Measurements from ENCODE around the gene BAX.

The BAX gene

DNA sequence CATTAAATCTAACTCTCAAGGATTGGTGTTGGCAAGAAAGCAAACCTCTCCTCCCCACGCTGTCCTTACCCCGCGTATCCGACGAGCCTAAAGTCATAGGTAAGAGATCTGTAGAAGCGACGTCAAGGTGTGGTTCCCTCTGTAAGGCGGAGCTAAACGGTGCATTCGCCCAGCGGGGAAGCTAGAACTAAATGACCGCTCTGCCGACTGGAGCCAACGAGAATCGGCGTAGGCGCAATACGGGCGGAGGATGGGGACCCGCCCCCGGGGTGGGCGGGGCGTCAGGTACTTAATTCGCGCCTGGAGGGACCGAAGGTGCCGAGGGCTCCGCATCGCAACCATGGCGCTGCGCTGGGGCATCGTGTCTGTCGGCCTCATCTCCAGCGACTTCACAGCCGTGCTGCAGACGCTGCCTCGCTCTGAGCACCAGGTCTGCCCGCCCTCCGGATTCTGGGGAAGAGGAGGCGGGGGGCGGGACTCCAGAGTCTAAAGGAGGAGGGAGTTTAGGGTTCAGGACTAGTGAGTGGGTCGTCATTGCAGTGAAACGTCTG is 21.2 kb upstream of the BAX start, which contains the start of gene DHDH:
TSS of gene DHDH (plus strand) at position 318 of the 551 bp plus-strand sequence. CDS start at position 341, 23 bp downstream.
- DNase-seq = peak; percentile 72

DNA sequence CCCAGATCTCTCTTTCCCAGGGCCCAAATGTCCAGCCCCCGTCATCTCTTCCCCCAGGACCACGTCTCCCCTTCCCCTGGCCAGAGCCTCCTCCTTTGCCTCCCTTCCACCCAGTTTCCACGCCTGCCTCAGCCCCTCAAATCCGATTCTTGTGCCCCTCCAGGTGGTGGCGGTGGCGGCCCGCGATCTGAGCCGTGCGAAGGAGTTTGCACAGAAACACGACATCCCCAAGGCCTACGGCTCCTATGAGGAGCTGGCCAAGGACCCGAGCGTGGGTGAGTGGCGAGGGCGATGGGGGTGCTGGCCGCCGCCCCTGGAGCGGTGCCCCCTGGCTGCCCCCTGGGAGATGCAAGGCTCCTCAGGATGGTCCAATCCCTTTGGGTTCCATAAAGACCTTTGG is 19.8 kb upstream of the BAX start:
- no peak for DNase-seq

DNA sequence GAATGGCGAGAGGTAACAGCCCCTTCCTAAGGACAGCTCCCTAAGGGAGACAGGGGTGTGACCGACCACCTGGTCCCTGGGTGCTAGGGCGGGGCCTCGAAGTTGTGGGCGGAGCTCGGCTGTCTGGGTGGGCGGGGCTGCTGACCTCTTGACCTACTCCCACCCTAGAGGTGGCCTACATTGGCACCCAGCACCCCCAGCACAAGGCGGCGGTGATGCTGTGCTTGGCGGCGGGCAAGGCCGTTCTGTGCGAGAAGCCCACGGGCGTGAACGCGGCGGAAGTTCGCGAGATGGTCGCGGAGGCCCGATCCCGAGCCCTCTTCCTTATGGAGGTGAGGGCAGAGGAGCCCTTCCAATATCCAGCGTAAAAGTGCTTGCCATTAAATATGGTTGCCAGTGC is 18.8 kb upstream of the BAX start:
- DNase-seq = no peak

DNA sequence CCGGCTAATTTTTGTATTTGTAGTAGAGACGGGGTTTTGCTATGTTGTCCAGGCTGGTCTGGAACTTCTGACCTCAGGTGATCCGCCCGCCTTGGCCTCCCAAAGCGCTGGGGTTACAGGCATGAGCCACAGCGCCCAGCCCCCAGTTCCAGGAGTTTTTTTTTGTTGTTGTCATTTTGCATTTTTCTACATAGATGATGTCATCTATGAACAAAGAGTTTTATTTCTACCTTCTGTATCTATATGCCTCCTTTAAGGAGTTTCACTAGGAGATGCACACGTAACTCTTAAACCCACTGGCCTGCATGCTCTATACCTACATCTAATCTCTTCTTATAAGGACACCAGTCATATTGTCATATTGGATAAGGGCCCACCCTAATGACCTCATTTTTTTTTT is 16.4 kb upstream of the BAX start:
- DNase-seq = no peak

DNA sequence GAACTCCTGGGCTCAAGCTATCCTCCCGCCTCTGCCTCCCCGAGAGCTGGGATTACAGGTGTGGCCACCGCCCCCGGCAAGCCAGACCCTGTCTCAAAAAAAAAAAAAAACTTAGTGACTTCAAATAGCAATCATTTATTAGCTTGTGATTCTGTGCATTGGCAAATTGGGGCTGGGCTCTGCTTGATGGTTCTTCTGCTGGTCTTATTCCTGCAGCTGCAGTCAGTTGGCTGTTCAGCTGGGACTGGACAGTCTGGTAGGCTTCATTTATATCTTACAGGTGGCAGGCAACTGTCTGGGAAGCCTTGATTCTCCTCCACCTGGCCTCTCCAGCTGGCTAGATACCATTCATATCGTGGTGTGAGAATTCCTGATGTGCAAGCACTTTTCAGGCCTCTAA is 13.8 kb upstream of the BAX start:
- DNase-seq = no peak

DNA sequence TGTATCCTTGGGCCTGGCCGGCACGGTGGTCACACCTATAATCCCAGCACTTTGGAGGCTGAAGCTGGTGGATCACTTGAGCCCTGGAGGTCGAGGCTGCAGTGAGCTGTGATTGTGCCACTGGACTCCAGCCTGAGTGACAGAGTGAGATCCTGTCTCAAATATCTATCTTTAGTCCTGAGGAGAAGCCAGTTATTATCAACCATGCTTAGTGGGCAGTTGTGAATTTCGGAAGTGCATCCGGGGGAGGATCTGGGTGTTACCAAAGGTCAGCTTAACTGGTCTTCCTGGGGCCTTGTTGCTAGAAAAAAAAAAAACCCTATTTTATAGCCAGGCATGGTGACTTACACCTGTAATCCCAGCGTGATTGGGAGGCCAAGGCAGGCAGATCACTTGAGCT is 11.6 kb upstream of the BAX start:
- no peak for DNase-seq

DNA sequence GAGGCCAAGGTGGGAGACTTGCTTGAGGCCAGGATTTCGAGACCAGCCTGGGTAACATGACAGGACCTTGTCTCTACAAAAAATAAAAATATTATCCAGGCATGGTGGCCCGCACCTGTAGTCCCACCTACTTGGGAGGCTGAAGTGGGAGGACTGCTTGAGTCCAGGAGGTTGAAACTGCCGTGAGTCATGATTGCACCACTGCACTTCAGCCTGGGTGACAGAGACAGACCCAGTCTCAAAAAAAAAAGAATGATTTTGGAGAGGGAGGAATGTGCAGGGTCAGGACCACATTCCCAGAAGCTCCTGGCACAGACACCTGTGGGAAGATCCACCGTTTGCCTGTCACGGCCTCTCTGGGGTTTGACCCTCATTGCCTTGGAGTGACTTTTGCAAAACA is 9.3 kb upstream of the BAX start:
- DNase-seq = no peak

DNA sequence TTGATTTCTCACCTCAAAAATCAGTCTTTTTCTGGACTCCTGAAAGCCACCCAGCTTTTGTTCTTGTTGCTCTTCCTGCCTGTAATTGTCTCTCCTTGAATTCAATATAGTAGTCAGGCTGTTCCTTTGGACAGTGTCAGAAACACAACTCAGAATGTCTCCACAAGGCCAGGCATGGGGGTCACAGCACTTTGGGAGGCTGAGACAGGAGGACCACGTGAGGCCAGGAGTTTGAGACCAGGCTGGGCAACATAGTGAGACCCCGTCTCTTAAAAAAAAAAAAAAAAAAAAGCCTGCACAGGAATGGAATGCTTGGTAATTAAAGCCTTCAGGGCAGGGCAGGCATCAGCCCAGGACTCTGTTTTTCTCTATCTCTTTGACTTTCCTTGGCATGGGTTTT is 8.9 kb upstream of the BAX start:
- no peak for DNase-seq

DNA sequence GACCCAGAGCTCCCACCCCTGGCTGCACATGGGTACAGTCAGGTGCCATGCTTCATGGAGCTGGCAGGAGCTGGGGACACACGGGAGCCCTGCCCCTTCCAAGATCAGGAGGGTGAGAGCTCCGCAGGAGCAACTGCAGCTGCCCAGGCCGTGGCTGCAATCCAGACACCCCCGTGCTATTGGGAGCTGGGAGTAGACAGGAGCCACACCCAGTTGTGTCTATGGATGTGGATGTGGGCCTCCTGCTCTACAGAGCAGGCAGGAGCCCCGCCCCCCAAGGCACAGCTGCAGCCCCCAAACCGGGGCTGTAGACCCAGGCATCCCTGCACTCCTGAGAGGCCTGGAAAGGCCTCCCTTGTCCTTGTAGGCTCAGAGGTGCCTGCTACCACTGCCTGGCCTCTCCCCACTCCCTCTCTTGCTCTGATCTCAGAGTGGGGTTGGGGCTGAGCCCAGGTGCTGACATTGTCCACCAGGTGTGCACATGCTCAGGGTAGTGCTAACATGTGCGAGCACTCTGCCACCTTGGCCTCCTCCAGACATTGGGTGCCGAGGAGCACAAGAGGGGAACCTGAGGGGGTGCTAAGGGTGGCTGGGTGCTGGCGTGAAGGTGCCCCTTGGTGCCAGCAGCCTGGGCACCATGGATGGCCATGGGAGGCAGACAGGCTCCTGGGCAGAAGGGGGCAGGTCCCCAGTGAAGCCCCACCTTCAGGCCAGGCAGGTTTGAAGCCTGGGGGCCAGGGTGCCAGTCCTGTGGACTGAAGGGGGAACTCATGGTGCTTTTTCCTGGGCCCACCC is 8.0 kb upstream of the BAX start:
- no peak for DNase-seq

DNA sequence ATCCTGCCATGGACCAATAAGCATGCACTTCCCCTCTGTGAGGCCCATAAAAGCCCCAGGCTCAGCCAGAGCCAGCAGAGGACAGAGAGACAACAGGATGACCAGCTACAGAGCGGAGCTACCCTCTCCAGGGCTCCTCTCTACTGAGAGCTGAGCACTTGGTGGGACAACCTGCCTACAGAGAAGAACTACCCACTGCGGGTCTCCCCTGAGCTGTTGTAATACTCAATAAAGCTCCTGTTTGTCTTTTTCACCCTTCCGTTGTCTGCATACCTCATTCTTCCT is 7.5 kb upstream of the BAX start:
- DNase-seq = no peak

DNA sequence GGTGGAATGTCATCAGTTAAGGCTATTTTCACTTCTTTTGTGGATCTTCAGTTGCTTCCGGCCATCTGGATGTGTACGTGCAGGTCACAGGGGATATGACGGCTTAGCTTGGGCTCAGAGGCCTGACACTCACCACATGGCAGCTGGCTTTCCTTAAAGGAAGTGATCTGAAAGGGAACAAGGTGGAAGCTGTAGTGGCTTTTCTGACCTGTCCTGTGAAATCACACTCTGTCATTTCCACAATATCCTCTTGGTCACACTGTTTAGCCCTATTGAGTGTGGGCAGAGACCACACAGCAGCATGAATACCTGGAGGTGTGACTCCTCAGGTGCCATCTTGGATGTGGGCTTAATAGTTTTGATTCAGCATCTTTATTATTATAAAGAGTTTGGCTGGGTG is 4.5 kb upstream of the BAX start:
- DNase-seq = no peak

DNA sequence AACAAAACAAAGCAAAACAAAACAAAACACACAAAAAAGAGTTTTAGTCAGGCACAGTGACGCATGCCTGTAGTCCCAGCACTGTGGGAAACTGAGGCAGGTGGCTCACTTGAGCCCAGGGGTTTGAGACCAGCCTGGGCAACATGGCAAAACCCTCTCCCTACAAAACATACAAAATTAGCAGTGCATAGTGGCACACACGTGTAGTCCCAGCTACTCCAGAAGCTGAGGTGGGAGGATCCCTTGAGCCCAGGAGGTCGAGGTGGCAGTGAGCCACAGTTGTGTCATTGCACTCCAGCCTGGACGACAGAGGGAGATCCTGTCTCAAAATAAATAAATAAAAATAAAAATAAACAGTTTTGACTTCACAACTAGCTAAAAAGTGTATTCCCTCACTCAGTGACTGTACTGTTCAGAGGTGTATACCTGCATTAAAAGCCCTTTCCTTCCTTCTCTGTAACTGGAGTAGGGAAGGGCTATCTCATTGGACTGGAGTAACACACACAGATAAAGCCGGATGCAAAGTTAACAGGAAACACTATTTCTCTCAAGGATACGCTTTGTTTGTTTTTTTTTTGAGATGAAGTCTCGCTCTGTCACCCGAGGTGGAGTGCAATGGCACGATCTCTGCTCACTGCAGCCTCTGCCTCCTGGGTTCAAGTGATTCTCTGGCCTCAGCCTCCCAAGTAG is 3.7 kb upstream of the BAX start:
- DNase-seq = no peak

DNA sequence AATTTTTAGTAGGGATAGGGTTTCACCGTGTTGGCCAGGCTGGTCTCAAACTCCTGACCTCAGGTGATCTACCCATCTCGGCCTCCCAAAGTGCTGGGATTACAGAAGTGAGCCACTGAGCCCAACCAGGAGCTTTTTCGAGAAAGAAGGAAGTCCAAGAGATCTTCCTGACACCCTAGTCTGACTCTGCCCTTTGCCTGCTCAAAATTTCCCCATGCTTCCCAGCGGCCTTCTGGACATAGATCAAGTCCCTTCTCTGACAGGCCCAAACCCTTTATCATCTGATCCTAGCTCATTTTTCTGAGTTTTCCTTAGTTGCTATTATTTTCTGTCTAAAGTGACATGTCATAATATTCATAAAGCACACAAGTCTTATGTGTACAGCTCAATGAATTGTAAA is 1.5 kb upstream of the BAX start:
- no peak for DNase-seq

DNA sequence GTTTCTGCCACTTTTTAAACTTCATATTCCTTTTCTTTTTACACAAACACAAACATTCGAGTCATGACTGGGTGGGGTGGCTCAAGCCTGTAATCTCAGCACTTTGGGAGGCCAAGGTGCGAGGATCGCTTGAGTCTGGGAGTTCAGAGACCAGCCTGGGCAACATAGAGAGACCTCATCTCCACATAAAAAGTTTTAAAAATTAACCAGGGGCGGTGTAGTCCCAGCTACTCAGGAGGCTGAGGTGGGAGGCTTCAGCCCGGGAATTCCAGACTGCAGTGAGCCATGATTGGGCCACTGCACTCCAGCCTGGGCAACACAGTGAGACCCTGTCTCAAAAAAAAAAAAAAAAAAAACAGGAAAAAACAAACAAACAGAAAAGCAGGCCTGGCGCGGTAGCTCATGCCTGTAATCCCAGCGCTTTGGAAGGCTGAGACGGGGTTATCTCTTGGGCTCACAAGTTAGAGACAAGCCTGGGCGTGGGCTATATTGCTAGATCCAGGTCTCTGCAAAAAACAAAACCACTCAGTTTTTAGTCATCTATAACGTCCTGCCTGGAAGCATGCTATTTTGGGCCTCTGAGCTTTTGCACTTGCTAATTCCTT is 583 bp upstream of the BAX start:
- no peak for DNase-seq

DNA sequence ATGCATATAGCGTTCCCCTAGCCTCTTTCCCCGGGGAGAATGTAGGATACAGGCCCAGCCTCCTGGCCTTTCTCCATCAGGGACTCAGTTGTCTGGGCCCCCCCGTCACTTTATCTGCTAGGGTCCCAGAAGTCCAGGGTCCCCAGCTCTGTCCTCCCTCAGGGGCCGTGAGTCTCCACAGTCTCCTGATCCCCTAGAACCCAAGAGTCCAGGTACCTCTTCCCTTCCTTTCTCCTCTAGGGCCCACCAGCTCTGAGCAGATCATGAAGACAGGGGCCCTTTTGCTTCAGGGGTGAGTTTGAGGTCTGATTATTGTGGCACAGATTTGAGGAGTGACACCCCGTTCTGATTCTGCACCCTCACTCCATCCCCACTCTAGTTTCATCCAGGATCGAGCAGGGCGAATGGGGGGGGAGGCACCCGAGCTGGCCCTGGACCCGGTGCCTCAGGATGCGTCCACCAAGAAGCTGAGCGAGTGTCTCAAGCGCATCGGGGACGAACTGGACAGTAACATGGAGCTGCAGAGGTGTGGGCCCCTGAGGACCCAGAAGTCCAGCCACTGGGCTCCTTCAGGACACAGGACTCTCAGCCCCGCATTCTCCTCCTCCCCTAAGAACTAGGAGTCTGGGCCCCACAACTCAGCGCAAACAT is 758 bp downstream of the BAX start:
- DNase-seq = no peak

DNA sequence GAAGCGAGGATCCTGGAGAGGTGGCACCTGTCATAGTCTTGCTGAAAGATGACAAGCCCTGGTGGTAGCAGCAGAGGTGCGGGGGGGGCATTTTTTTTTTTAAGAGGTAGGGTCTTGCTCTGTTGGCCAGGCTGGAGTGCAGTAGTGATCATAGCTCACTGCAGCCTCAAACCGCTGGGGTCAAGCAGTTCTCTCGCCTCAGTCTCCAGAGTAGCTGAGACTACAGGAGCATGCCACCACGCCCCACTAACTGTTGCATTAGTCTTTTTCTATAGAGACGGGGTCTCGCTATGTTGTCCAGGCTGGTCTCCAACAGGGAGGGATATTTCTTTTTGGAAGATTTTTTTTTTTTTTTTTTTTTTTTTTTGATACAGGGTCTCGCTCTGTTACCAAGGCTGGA is 3.3 kb downstream of the BAX start:
- no peak for DNase-seq

DNA sequence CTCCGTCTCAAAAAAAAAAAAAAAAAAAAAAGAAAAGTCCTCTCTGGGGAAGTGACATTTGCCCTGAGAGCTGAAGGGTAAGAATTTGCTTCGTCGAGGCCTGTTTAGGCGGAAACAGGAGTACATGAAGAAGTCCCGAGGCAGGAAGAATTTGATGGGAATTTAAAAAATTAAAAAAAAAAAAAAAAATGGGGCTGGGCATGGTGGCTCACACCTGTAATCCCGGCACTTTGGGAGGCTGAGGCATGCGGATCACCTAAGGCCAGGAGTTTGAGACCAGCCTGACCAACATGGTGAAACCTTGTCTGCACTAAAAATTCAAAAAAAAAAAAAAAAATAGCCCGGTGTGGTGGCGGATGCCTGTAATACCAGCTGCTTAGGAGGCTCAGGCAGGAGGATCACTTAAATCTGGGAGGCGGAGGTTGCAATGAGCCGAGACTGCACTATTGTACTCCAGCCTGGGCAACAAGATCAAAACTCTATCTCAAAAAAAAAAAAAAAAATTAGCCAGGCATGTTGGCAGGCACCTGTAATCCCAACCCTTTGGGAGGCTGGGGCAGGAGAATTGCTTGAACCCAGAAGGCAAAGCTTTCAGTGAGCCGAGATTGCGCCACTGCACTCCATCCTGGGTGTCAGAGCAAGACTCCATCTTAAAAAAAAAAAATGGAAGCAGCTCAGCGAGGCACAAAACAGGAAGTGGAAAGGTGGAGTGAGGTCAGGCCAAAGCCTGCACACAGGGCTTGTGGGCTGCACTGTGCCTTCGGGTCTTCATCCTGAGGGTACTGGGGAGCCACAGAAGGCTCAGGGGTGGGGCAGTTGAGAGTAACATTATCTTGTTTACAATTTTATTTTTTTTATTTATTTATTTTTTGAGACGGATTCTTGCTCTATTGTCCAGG is 4.9 kb downstream of the BAX start:
- no peak for DNase-seq

DNA sequence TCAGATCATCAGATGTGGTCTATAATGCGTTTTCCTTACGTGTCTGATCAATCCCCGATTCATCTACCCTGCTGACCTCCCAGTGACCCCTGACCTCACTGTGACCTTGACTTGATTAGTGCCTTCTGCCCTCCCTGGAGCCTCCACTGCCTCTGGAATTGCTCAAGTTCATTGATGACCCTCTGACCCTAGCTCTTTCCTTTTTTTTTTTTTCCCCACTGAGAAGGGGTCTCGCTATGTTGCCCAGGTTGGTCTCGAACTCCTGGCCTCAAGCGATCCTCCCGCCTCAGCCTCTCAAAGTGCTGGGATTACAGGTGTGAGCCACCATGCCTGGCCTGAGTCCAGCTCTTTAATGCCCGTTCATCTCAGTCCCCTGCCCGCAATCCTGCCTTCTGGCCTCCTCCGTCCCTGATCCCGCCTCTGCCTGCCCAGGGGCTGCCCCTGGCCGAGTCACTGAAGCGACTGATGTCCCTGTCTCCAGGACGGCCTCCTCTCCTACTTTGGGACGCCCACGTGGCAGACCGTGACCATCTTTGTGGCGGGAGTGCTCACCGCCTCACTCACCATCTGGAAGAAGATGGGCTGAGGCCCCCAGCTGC is 6.5 kb downstream of the BAX start:
- no peak for DNase-seq

DNA sequence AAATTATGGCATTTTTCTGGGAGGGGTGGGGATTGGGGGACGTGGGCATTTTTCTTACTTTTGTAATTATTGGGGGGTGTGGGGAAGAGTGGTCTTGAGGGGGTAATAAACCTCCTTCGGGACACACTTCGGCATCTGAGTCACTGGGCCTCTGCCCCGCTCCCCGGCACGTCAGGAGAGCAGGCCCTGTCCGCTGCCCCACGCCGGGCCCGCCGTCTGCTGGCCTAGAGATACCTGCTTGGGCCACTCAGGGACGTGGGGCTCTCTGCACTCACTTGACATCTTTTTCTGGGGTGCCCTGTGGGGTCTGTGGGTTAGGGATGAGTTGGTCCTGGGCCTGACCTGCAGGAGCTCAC is 7.0 kb downstream of the BAX start:
- no peak for DNase-seq

DNA sequence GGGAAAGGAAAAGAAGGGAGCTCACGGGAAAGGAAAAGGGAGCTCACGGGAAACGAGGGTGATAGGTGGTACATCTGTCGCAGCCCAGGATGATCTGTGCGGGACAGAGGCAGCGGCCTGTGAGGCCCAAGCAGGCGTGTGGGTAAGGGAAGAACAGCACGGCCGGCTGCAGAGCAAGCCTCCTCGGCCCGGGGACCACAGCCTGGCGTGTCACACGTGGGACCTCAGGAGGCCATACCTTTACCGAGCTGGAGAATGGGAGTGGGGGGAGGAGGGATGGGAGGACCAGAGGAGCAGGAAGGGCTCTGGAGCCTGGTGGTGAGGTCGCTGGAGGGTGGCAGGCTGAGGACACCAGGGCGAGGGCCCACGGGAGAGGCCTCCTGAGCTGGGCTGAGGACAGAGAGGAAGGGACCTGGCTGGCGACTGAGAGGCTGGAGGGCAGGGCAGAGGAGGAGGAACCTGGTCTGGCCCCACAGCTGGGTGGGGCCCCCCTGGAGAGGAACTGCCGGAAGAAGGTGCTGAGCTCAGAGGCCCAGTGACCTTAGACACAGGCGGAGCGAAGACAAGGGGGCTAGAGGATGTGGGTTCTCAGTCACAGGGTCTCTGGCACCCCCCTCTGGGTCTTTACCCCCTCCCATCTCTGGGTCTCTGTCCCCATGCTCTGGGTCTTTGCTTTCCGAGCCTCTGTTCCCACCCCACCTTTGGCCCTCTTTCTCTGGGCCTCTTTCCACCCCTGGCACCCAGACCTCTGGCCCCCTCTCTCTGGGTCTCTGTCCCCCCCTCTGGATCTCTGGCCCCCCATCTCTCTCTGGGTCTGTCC is 7.6 kb downstream of the BAX start:
- no peak for DNase-seq

DNA sequence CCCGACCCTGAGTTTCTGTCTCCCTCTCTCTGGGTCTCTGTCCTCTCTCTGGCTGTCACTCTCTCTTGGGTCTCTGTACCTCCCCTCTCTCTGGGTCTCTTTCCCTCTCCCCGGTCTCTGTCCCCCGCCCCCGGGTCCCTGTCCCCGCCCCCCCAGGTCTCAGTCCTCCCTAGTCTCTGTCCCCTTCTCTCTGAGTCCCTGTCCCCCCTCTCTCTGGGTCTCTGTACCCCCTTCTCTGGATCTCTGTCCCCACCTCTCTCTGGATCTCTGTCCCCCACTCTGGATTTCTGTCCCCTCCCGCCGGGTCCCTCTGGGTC is 8.1 kb downstream of the BAX start:
- DNase-seq = no peak
